ENCODE results near the gene THRB.
"Not testable (repeated sequence)": the region's sequence is repeated elsewhere in the genome, so short reads cannot be mapped to it uniquely, and the experiment has no call there.

The THRB gene

DNA sequence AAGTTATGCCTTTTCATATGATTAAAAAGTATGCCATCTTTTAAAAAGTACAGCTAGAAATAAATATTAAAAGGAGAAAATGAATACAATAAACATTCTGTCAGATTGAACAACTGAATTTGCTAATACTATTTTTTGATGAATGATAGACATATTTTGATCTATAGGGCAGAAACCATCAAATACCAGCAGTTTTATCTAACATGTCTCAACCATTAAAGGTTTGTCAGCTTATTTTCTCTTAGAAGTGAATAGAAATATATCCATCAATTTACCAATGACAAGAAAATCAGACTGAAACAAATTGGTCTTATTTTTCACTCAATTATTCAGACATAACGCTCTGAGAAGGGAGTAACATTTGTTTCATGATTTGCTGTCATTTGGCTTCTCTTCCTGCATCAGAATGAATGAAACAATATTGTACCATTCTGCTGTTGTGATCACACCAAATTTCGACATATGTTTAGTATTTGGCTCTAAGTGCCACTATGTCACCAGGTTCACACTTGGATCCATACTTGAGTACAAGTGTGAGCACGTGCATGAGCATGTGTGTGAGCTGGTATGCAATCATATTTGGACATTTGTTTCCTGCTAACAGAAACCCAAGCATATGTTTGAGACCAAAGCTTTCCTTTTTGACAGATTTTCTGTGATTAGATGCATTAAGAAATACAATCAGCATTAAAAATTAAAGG is 86.5 kb downstream of the THRB start:
- DNase-seq, result no peak

GRCh38 chr3:24406900-24407299 is 87.8 kb downstream of the THRB start:
- DNase-seq, result no peak

- DNase-seq, result no peak
Measured at GRCh38 chr3:24405057-24405456, 89.6 kb downstream of the THRB start.

- DNase-seq, result no peak
Measured at GRCh38 chr3:24401811-24402185, 92.9 kb downstream of the THRB start.

DNA sequence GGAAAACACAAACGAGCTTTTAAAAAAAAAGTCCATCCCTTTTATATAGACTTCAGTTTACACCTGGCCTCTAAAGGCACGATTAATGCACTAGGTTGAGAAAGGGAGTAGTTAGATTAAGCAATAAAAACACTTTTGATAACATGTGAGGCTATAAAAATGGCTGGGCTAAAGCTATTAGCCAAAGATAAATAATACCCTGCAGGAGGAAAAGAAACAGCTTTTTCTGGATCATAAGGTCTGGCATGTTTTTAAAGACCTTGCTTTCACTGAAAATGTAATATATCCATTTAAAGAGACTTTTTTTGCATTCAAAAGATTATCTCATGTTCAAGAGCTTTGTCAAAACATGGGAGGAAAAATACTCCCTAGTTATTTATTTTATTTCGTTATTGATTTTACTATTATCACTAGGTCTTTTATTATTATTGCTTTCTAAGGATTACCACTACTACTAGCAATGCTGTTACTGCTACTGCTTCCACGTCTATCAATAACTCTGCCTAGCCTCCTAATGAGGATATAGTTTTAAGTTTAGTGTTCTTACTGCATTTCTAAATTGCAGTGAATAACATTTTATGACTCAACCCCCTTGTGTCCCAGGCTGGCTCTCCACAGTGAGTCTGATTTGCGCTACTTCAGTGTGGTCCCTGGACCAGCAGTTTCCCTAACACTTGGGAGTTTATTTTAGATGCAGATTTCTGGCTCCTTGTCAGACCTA is 93.4 kb downstream of the THRB start:
- no peak for DNase-seq

- DNase-seq, result no peak
Measured at GRCh38 chr3:24400450-24400849, 94.2 kb downstream of the THRB start.

GRCh38 chr3:24400015-24400414 is 94.6 kb downstream of the THRB start:
- DNase-seq, result no peak

GRCh38 chr3:24399614-24400013 is 95.0 kb downstream of the THRB start:
- no peak for DNase-seq

GRCh38 chr3:24398712-24399111 is 95.9 kb downstream of the THRB start:
- DNase-seq, result not testable (repeated sequence)

- no peak for DNase-seq
Measured at GRCh38 chr3:24396338-24396737, 98.3 kb downstream of the THRB start.

GRCh38 chr3:24394754-24395153 is 99.9 kb downstream of the THRB start:
- no peak for DNase-seq

DNA sequence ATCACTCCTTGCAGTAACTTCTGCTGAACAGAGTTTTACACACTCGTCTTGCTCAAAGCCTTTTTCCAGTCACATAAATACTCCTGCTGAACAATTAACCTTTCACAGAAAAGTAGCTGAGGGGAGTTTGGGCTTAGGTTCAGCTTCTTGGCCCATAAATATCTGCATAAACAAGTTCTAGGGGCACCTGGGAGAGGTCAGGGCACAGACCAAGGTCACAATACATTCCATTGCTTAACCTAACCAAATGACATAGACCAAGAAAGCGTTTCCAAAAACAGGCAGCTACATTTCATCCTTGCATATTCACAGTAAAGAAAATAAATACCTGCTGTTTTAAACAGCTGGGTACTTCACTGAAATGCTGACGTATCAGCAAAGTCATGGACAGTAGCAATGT is 101.3 kb downstream of the THRB start:
- DNase-seq, result no peak

DNA sequence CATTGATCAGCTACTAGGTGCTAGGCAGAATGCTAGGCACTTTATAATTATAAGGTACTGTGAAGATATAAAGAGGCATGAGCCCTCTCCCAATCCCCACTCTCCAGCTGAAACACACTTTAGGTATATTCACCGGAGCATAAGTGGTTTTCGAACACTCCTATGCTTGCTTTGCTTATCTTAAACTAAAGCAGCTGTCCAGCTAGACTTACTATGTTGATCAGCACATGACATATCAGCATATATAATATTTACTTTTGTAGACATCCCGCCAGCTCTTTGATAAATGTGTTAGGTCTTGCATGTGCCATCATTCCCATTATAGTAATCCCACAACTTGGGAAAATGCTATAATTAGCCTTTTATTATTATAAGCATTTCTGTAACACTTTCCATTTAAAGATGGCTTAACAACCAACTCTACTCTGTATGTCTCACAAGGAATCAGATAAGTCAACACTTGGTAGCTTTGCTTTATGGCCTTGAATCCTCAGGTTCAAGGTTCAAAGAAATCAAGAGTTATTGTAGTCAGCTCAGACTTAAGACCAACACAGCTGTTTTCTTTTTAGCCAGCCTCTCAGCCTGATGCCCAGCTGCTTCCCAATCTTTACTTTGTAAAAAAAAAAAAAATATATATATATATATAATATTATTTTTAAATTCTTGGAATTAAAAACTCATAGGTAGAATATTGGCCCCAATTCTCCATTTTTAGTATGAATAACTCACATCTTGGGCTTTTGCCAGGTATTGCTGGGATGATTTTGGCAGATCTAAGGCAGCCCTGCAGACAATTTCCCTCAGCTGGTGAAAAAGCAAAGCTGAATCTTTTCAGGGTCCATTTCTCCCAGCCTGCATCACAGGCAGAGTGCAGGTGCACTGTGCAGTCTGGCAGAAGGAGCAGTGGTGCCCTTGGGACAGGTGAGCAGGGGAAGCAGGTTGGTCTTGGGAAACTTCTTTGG is 104.2 kb downstream of the THRB start:
- no peak for DNase-seq

- no peak for DNase-seq
Measured at GRCh38 chr3:24389108-24390090, 105.3 kb downstream of the THRB start.

- no peak for DNase-seq
Measured at GRCh38 chr3:24388611-24389010, 106.0 kb downstream of the THRB start.

DNA sequence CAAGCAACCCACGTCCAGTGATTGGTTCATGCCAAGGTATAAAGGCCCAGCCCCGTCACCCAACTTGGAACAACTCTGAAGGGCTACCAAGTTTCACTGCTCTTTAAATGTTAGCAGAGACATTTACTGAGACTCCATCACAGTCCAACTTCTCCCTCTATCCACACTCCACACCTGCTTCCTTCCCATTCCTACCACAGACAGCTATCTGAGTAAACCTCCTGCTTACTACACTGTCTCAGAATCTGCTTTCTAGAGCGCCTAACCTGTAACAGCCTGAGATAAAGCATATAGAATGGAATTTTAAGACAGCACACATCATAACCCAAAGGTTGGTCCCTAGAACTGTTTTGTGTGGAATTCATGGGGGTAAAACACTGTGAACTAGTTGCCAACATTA is 106.5 kb downstream of the THRB start:
- no peak for DNase-seq

DNA sequence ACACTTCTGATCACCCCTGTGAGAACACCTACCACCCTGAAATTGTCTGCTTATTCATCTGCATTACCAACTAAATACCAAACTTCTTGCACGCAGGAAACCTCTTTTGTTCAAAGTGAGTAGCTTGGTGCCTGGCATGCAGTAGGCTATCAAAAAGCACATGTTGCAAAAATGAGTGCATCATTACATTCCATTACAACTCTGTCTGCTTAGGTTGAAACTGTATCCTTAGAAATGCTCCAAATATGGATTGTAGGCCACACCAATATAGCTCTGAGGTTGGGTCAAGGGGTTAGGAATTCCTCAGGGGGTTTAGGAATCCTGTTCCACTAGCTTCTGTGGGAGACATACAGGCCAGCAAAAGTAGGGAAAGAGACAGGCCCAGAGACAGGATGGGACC is 107.2 kb downstream of the THRB start:
- DNase-seq, result no peak

DNA sequence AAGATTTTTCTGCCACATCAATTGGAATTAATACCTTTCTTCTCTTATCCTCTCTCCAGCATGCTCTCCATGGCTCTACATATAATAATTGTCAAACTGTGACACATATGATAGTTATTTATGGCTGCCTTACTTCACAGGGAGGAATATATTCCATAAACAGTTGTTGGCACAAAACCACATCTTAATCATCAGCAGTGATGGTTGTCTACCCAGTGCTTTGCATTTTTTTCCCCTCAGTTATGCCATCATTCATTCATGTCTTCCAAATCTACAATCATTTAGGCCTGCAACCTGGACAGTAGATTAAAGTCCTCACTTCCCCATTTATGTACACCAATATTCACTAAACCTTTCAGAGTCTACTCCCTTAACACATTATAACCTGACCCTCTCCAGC is 107.7 kb downstream of the THRB start:
- DNase-seq, result no peak

GRCh38 chr3:24386458-24386857 is 108.2 kb downstream of the THRB start:
- DNase-seq, result no peak

DNA sequence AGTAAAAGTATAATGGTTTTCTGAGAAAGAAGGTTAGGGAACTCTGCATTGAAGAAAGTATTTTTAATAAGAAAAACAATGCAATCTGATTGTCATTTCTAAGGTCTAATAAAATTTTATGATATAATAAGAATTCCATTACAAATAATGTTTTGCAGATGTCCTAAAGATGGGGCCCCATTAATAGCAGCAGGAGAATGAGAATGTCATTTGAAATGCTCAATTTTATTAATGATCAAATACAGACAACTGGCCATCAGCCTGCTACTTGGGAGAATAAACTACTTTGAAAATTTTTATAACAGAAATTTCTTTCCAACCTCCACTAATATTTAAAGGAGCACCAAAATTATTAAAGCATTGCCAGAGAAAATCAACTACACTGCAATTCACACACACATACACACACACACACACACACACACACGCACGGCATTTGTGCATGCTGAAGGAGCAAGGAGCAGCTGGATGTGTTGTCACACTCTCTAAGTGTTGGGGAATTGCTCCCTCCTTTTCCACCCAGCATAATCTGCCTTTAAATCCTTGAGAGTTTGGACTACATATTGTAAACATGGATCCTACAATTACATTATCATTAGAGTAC is 109.5 kb downstream of the THRB start:
- no peak for DNase-seq

Data from amygdala (tissue), 56 donors.